K562 (cell line): ENCODE results near the gene TBL1XR1. TPM values are rescaled to one million over a fixed set of nuclear protein-coding genes. Genes with fewer than 3 reads are reported as not detected.

Source experiments
- ATAC-seq: fragments of 200-7000 bp; cut with Tn5 transposase; 3 replicates; pipeline ENCODE4 v1.9.1; 2020; ENCODE audit warnings: moderate library complexity
- BruUV-seq: library from RNA; stranded (reverse); fragments of 400-500 nt; replicated peaks from 2 replicates; lab custom pipeline; 2021; lab: Mats Ljungman, UMichigan
- CTCF ChIA-PET: fragments of 300-600 bp; formaldehyde crosslinking; extraction: SDS; loops from one replicate; lab custom pipeline; 2021; ENCODE audit warnings: low intra/inter-chr PET ratio; lab: Yijun Ruan, JAX
- POLR2A ChIA-PET: fragments of 300-600, 350-650 bp; sonication (Branson Sonifier 250); formaldehyde crosslinking; extraction: SDS; loops from one replicate; lab custom pipeline; 2021; ENCODE audit warnings: antibody characterized with exemption, inconsistent platforms; lab: Yijun Ruan, JAX
- DNase-seq, 4 experiments: peaks; one replicate each; pipeline versions ENCODE4 v3.0.0 to v3.0.0-alpha.2; 2011 to 2018; ENCODE audit warnings: low spot score in 3 of 4, mixed read lengths in 3 of 4; ENCODE audit errors: extremely low read depth in 1 of 4
- FAIRE-seq: peaks from 2 replicates; lab custom pipeline; 2011; peaks lifted over from hg19 to GRCh38; lab: Jason Lieb, UNC
- H2AFZ ChIP-seq: 2 replicates; pipeline ENCODE4 v1.6.0; 2011; ENCODE audit warnings: low read depth, low read length, control low read depth, inconsistent platforms
- H3K27ac ChIP-seq: fragments of 200-600 bp; 3 replicates; pipeline ENCODE4 v1.8.0; 2011; ENCODE audit warnings: low read depth, mild to moderate bottlenecking, control low read depth, inconsistent platforms, low read length, moderate library complexity, mixed read lengths; ENCODE audit errors: extremely low read depth
- H3K27me3 ChIP-seq, 2 experiments: fragments of 300-600 bp in 1 of 2; 2 replicates in 1 of 2; 3 replicates in 1 of 2; pipeline versions ENCODE4 v1.6.0 to v1.8.0; 2011; ENCODE audit warnings: inconsistent platforms in 2 of 2, low read length in 2 of 2, mild to moderate bottlenecking in 1 of 2, mixed read lengths in 1 of 2, moderate library complexity in 1 of 2; ENCODE audit not compliant: control insufficient read depth in 2 of 2, insufficient read depth in 2 of 2
- H3K36me3 ChIP-seq: fragments of 300-600 bp; 3 replicates; pipeline ENCODE4 v1.8.0; 2011; ENCODE audit warnings: mild to moderate bottlenecking, low read length, inconsistent platforms; ENCODE audit not compliant: control insufficient read depth, insufficient read depth
- H3K4me1 ChIP-seq, 2 experiments: fragments of 200-600 bp in 1 of 2; replicated peaks in 1 of 2; 2 replicates in 1 of 2; 3 replicates in 1 of 2; pipeline versions ENCODE4 v1.5.1 to v1.8.0; 2011; ENCODE audit warnings: inconsistent platforms in 2 of 2, low read length in 2 of 2, mild to moderate bottlenecking in 1 of 2, mixed read lengths in 1 of 2, moderate library complexity in 1 of 2; ENCODE audit not compliant: control insufficient read depth in 2 of 2, insufficient read depth in 2 of 2
- H3K4me2 ChIP-seq: 2 replicates; pipeline ENCODE4 v1.6.1; 2011; ENCODE audit warnings: low read length, control low read depth, inconsistent platforms, mixed read lengths; ENCODE audit not compliant: insufficient read depth
- H3K4me3 ChIP-seq: fragments of 200-600 bp; sonication (generic), shearing (Covaris generic); 2 replicates; pipeline ENCODE4 v1.5.1; 2016; ENCODE audit warnings: control low read depth, inconsistent platforms
- H3K79me2 ChIP-seq: fragments of 200-600 bp; 3 replicates; pipeline ENCODE4 v1.8.0; 2011; ENCODE audit warnings: low read length, inconsistent platforms; ENCODE audit not compliant: control insufficient read depth, insufficient read depth
- H3K9ac ChIP-seq, 2 experiments: 2 replicates each; pipeline versions ENCODE4 v1.6.0 to v1.6.1; 2011; ENCODE audit warnings: low read depth in 2 of 2, low read length in 2 of 2, control low read depth in 1 of 2, inconsistent platforms in 1 of 2, mild to moderate bottlenecking in 1 of 2, mixed read lengths in 1 of 2; ENCODE audit not compliant: insufficient read depth in 1 of 2
- H3K9me1 ChIP-seq: one replicate; pipeline ENCODE4 v1.6.0; 2011; ENCODE audit warnings: inconsistent platforms, mild to moderate bottlenecking, low read length, moderate library complexity; ENCODE audit not compliant: control insufficient read depth, insufficient read depth
- H3K9me3 ChIP-seq: replicated peaks from 2 replicates; pipeline ENCODE4 v1.5.1; 2011; ENCODE audit warnings: low read depth, low read length, inconsistent platforms; ENCODE audit not compliant: control insufficient read depth, insufficient read depth
- H4K20me1 ChIP-seq: replicated peaks from 2 replicates; pipeline ENCODE4 v1.6.1; 2011; ENCODE audit warnings: low read length, inconsistent platforms, mixed read lengths; ENCODE audit not compliant: control insufficient read depth, insufficient read depth
- CEBPZ ChIP-seq: fragments of 150-350 bp; IDR thresholded peaks from 2 replicates; pipeline ENCODE4 v1.6.1; 2014; ENCODE audit warnings: low read depth, mild to moderate bottlenecking, low read length, borderline replicate concordance
- ZNF740 ChIP-seq, 3 experiments: fragments of 200-800 bp in 1 of 3; sonication (Bioruptor generic) in 1 of 3; sonication (generic) in 1 of 3; formaldehyde crosslinking in 1 of 3; IDR thresholded peaks; 2 replicates each; pipeline versions ENCODE4 v1.6.1 to v1.8.0; 2016 to 2022; ENCODE audit warnings: mild to moderate bottlenecking in 2 of 3, missing compliant biosample characterization in 2 of 3, missing genetic modification characterization in 2 of 3, missing genetic modification reagents in 1 of 3
- ZNF766 ChIP-seq: fragments of 200-800 bp; sonication (Bioruptor generic); conservative IDR thresholded peaks from 2 replicates; pipeline ENCODE4 v1.6.1; 2016; ENCODE audit warnings: missing genetic modification characterization, missing compliant biosample characterization
- WGBS: fragments of 100-300 bp; shearing (Covaris generic); methylation state at CpG from one replicate; pipeline ENCODE4 v1.1.6; 2016; ENCODE audit warnings: low coverage, mixed read lengths; ENCODE audit not compliant: insufficient coverage; ENCODE audit errors: missing lambda C conversion rate; 5-methylcytosine and 5-hydroxymethylcytosine counted together
- in situ Hi-C: fragments of 300-500 bp; cut with MboI; formaldehyde crosslinking; loops from 4 replicates; pipeline ENCODE4 v1.15.0; 2018; ENCODE audit warnings: inconsistent platforms, mixed read lengths
- intact Hi-C: fragments of 100-400 bp; cut with micrococcal nuclease; formaldehyde crosslinking; loops from 2 replicates; pipeline ENCODE4 v1.14.2; 2022
- polyA plus RNA-seq, 8 experiments: library from polyadenylated mRNA; depleted of rRNA in 4 of 8; stranded (reverse) in 5 of 8; unstranded in 3 of 8; fragments of >200 nt; fragmentation: Nextera tagmentation in 2 of 8; fragmentation: Illumina TruSeq in 1 of 8; extraction: Ambion mirVana in 2 of 8; extraction: Trizol in 1 of 8; gene quantifications; 2 replicates each; pipeline versions ENCODE4 v1.2.1 to v1.2.3, GENCODE V29; 2011 to 2014; ENCODE audit warnings: inconsistent platforms in 1 of 8, missing spikeins in 1 of 8
- total RNA-seq, 7 experiments: library from RNA; depleted of rRNA in 6 of 7; stranded (reverse); fragments of >200 nt in 6 of 7; fragmentation: Illumina TruSeq in 2 of 7; extraction: Trizol in 2 of 7; gene quantifications; 2 replicates each; pipeline versions ENCODE4 v1.2.1 to v1.2.3, GENCODE V29; 2011 to 2021; ENCODE audit warnings: low replicate concordance in 1 of 7

TBL1XR1 gene
- total and polyA plus RNA-seq, 9 of the 15 experiments (the other 6 are each of a cell fraction or from before 2014, with no cell fraction given), result 19.6 to 171 (median 83.3) TPM

GRCh38 chr3:177208781-177209180 is 11.5 kb upstream of the TBL1XR1 start:
- in situ Hi-C loops (no loop called here), intact Hi-C loops (no loop called here)
- Histone ChIP-seq H2AFZ (peak overlapping the region; percentile 10), H4K20me1 (no peaks in the 10 kb centered on the region), H3K79me2 (no peaks in the 10 kb centered on the region), H3K27ac (no peak overlapping the region), H3K9me3 (no peaks in the 10 kb centered on the region), H3K36me3 (no peaks in the 10 kb centered on the region), H3K4me1 (peaks cover 10% of the 10 kb centered on the region in 2 experiments; a peak in 3 of 5 replicates), H3K4me3 (no peak overlapping the region), H3K4me2 (no peak overlapping the region), H3K9ac (no peak overlapping the region), H3K9me1 (no peaks in the 10 kb centered on the region), H3K27me3 (no peaks in the 10 kb centered on the region)
- no TSS peak for BruUV-seq
- 46% methylated on average over 3 of the region's 3 CpGs for WGBS
- DNase-seq, result no peak
- no peak for FAIRE-seq
- no peak for TF ChIP-seq CEBPZ
- TF ChIP-seq ZNF740 (CRISPR knock-in tag; IDR thresholded peaks at IDR 0.05), result no peak
- no peak for TF ChIP-seq ZNF740 (tag; IDR thresholded peaks at IDR 0.05)
- no peak for TF ChIP-seq ZNF766 (CRISPR knock-in tag)
- POLR2A ChIA-PET, result interaction anchor here (0.6 to 1.0 kb wide), 2 partner anchors 150 to 177 kb away, joined by 3 to 5 read pairs; no protein-coding TSS in a partner anchor
- ATAC-seq, result no peak
- CTCF ChIA-PET, result no interaction called here
